Prostate gland (tissue), 2 donors: ENCODE data around the gene APOA4. TPM values are rescaled to one million over a fixed set of nuclear protein-coding genes. Genes with fewer than 3 reads are reported as not detected.

Source experiments
- DNase-seq: peaks from one replicate; pipeline ENCODE4 v3.0.0-alpha.2; 2019; ENCODE audit warnings: low spot score
- H3K27ac ChIP-seq, 2 donors: fragments of 200-600 bp; sonication (generic); 2 replicates each; pipeline ENCODE4 v1.5.1; 2017 to 2019
- H3K27me3 ChIP-seq: fragments of 200-600 bp; sonication (generic); replicated peaks from 2 replicates; pipeline ENCODE4 v1.5.1; 2019; ENCODE audit not compliant: insufficient read depth
- H3K36me3 ChIP-seq, 2 donors: fragments of 200-600 bp; sonication (generic); 1 replicate in 1 of 2; 2 replicates in 1 of 2; pipeline versions ENCODE4 v1.5.1 to v1.8.1; 2017 to 2019
- H3K4me1 ChIP-seq: fragments of 200-600 bp; sonication (generic); replicated peaks from 2 replicates; pipeline ENCODE4 v1.5.1; 2019
- H3K4me3 ChIP-seq, 2 donors: fragments of 200-600 bp; sonication (generic); 2 replicates each; pipeline ENCODE4 v1.5.1; 2017 to 2019
- H3K9me3 ChIP-seq: fragments of 200-600 bp; sonication (generic); 2 replicates; pipeline ENCODE4 v1.5.1; 2017
- CTCF ChIP-seq, 4 experiments: fragments of 200-600 bp in 2 of 4; fragments of 450-650 bp in 2 of 4; sonication (generic) in 2 of 4; IDR thresholded peaks; 1 replicate in 3 of 4; 2 replicates in 1 of 4; pipeline ENCODE4 v1.5.1; 2016 to 2019; ENCODE audit warnings: antibody characterized with exemption in 4 of 4, mild to moderate bottlenecking in 2 of 4, moderate library complexity in 2 of 4
- POLR2A ChIP-seq: fragments of 450-650 bp; IDR thresholded peaks from one replicate; pipeline ENCODE4 v1.6.1; 2016; ENCODE audit warnings: antibody characterized with exemption, mild to moderate bottlenecking
- POLR2AphosphoS5 ChIP-seq: sonication (generic); formaldehyde crosslinking; IDR thresholded peaks from one replicate; pipeline ENCODE4 v1.6.1; 2017; ENCODE audit warnings: antibody characterized with exemption
- WGBS: methylation state at CpG from one replicate; pipeline ENCODE4 v1.1.5; 2018; 5-methylcytosine and 5-hydroxymethylcytosine counted together
- intact Hi-C: fragments of 100-400 bp; cut with DNase I; formaldehyde crosslinking; loops from one replicate; pipeline ENCODE4 v1.14.2; 2022
- total RNA-seq, 2 donors: library from RNA; depleted of rRNA; stranded (reverse); fragments of >200 nt; gene quantifications; one replicate each; pipeline ENCODE4 v1.1.0, GENCODE V29; 2016

Gene APOA4
- total RNA-seq, 2 donors from 2014 or later = not detected

DNA sequence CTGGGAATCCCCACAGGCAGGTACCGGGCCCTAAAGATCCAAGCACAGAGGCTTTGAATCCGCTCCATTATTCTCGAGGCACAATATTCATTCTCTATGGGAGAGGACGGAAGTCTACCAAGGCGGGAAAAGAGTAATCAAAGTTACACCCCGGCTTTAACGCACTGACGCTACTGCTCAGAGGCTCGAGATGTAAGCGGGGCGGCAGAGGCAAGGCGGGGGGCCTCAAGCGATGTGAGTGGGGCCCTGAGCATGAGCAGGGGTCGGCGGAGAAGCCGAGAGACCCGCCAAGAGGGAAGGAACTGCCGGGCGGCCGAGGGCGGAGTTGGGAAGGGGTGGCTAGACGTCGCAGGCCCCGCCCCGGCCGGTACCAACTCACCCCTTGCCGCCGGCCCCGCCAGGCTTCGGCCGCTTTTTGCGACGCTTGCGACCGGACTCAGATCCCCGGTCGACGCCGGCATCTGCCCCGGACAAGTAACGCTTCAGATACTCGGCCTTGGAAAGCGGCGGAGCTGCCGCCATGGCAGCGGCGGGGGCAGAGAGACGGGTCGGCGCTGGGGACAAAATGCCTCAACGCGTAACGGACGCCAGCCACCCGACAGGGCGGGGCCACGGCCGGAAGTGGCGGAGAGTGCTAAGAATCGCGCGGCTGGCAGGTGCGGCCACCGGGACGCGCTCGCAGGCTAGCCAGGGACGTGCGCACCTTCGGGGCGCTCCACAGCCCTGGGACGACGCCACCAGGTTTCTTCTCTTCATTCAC lies 50.5 kb downstream of the APOA4 start, which contains the start of gene BUD13:
BUD13 (minus strand) TSS at position 545 of the 760 bp plus-strand sequence; CDS start at position 522, 23 bp downstream.
- no peaks in the 10 kb centered on the region for H3K9me3 ChIP-seq
- 0% methylated on average over 54 of the region's 73 CpGs for WGBS
- H3K27ac ChIP-seq = peak within 1 kb of the TSS; percentile 93
- H3K4me3 ChIP-seq = peak within 1 kb of the TSS; percentile 73 to 74
- H3K4me1 ChIP-seq = no peaks in the 10 kb centered on the region
- intact Hi-C loops = no loop called here
- peak; percentile 93 for TF ChIP-seq POLR2AphosphoS5
- TF ChIP-seq CTCF (IDR thresholded peaks at IDR 0.05) = peak in 2 of 4 experiments; percentile 24 to 28
- TF ChIP-seq POLR2A = peak; percentile 37
- no peaks in the 10 kb centered on the region for H3K27me3 ChIP-seq
- peak; percentile 86 for DNase-seq
- H3K36me3 ChIP-seq = no peaks in the 10 kb centered on the region

- 0% methylated on average over 2 of the region's 2 CpGs for WGBS
- no peak for DNase-seq
These were observed 51.2 kb downstream of the APOA4 start for GRCh38 chr11:116771935-116772334.

More at GRCh38 chr11:116771935-116772334, 51.2 kb downstream of the APOA4 start:
- TF ChIP-seq POLR2AphosphoS5 = no peak
- no peak for TF ChIP-seq CTCF (IDR thresholded peaks at IDR 0.05)
- no peak for TF ChIP-seq POLR2A
- intact Hi-C loops = no loop called here
- H3K4me1 ChIP-seq = no peaks in the 10 kb centered on the region
- H3K27me3 ChIP-seq = no peaks in the 10 kb centered on the region
- H3K36me3 ChIP-seq = no peaks in the 10 kb centered on the region
- H3K4me3 ChIP-seq = peak overlapping the region; percentile 73 to 74
- no peaks in the 10 kb centered on the region for H3K9me3 ChIP-seq
- H3K27ac ChIP-seq = peak overlapping the region in 1 of 2 donors; percentile 93

Other genes with a start within 250 kb of the APOA4 start
- 10 to 100 TPM; 12.2 to 16.0 TPM for gene BUD13, start 50.3 kb downstream of the APOA4 start, total RNA-seq
- gene ZPR1, start 35.3 kb downstream of the APOA4 start, total RNA-seq = 10 to 100 TPM; 24.6 to 27.6 TPM
- gene APOA5, start 31.4 kb downstream of the APOA4 start, total RNA-seq = under 1 TPM in 1 of 2 donors, not detected in 1; 0.87 TPM
- gene APOC3, start 6.6 kb upstream of the APOA4 start, total RNA-seq = not detected
- 1,000 to 10,000 TPM in 1 of 2 donors, not detected in 1; 2,058 TPM for gene APOA1, start 14.3 kb upstream of the APOA4 start, total RNA-seq